Measurements from ENCODE around the gene SLC9A9. TPM values are rescaled to one million over a fixed set of nuclear protein-coding genes. Genes with fewer than 3 reads are reported as not detected.

Gene SLC9A9
- total RNA-seq, 1 experiment from 2014 or later, result not detected

GRCh38 chr3:143252931-143253330 is 595.3 kb downstream of the SLC9A9 start:
- DNase-seq (ENCODE audit: low read depth), result peak; percentile 7

GRCh38 chr3:143249014-143249413 is 599.3 kb downstream of the SLC9A9 start:
- DNase-seq (ENCODE audit: low read depth), result no peak

- no peak for DNase-seq (ENCODE audit: low read depth)
Measured at GRCh38 chr3:143247073-143247472, 601.2 kb downstream of the SLC9A9 start.

- no peak for DNase-seq (ENCODE audit: low read depth)
Measured at GRCh38 chr3:143245692-143246091, 602.6 kb downstream of the SLC9A9 start.

GRCh38 chr3:143244516-143245063 is 603.7 kb downstream of the SLC9A9 start:
- no peak for DNase-seq (ENCODE audit: low read depth)

- DNase-seq (ENCODE audit: low read depth), result no peak
Measured at GRCh38 chr3:143243686-143244085, 604.6 kb downstream of the SLC9A9 start.

GRCh38 chr3:143242691-143243090 is 605.6 kb downstream of the SLC9A9 start:
- no peak for DNase-seq (ENCODE audit: low read depth)

GRCh38 chr3:143242101-143242500 is 606.2 kb downstream of the SLC9A9 start:
- DNase-seq (ENCODE audit: low read depth), result no peak

- DNase-seq (ENCODE audit: low read depth), result no peak
Measured at GRCh38 chr3:143241481-143241951, 606.8 kb downstream of the SLC9A9 start.

GRCh38 chr3:143240886-143241285 is 607.4 kb downstream of the SLC9A9 start:
- no peak for DNase-seq (ENCODE audit: low read depth)

- DNase-seq (ENCODE audit: low read depth), result no peak
Measured at GRCh38 chr3:143239031-143239430, 609.2 kb downstream of the SLC9A9 start.

GRCh38 chr3:143237077-143237627 is 611.1 kb downstream of the SLC9A9 start:
- peak; percentile 18 for DNase-seq (ENCODE audit: low read depth)

GRCh38 chr3:143236226-143236964 is 611.9 kb downstream of the SLC9A9 start:
- no peak for DNase-seq (ENCODE audit: low read depth)

GRCh38 chr3:143235614-143236204 is 612.6 kb downstream of the SLC9A9 start:
- DNase-seq (ENCODE audit: low read depth), result no peak

- DNase-seq (ENCODE audit: low read depth), result no peak
Measured at GRCh38 chr3:143234526-143234925, 613.7 kb downstream of the SLC9A9 start.

GRCh38 chr3:143232981-143233380 is 615.3 kb downstream of the SLC9A9 start:
- no peak for DNase-seq (ENCODE audit: low read depth)

GRCh38 chr3:143228405-143228804 is 619.9 kb downstream of the SLC9A9 start:
- no peak for DNase-seq (ENCODE audit: low read depth)

- no peak for DNase-seq (ENCODE audit: low read depth)
Measured at GRCh38 chr3:143226678-143227291, 621.5 kb downstream of the SLC9A9 start.

- DNase-seq (ENCODE audit: low read depth), result no peak
Measured at GRCh38 chr3:143224716-143225115, 623.6 kb downstream of the SLC9A9 start.

GRCh38 chr3:143222981-143223380 is 625.3 kb downstream of the SLC9A9 start:
- no peak for DNase-seq (ENCODE audit: low read depth)

- no peak for DNase-seq (ENCODE audit: low read depth)
Measured at GRCh38 chr3:143222505-143222904, 625.8 kb downstream of the SLC9A9 start.

GRCh38 chr3:143221446-143221845 is 626.8 kb downstream of the SLC9A9 start:
- no peak for DNase-seq (ENCODE audit: low read depth)

Data from Daoy (cell line).